Vein endothelial cell (primary cell): Measurements from ENCODE around the gene PPP1R2B. TPM values are rescaled to one million over a fixed set of nuclear protein-coding genes. Genes with fewer than 3 reads are reported as not detected.

Experiments
- small RNA-seq: library from RNA; depleted of rRNA; stranded (forward); fragments of <200 nt; gene quantifications from one replicate; pipeline ENCODE3, GENCODE V24; 2012
- total RNA-seq: library from RNA; depleted of rRNA; stranded (reverse); fragments of >200 nt; gene quantifications from 2 replicates; pipeline ENCODE4 v1.2.3, GENCODE V29; 2012

The PPP1R2B gene
- total RNA-seq: 0.33 TPM in 1 of 2 replicates, not detected in the other

GRCh38 chr5:156850206-156850751 lies at the start of gene PPP1R2B:
Gene PPP1R2B, plus strand, starts transcription at chr5:156850295. Its CDS starts 268 bp downstream, at chr5:156850563.

Small RNA genes lying within 50 kb of the gene (small RNA-seq; reads per million reads assigned to genes)
- not detected for gene RNU6-556P

Other genes with a start within 250 kb of the PPP1R2B start
- not detected in 2 replicates for gene TIMD4, start 112.9 kb downstream of the PPP1R2B start, total RNA-seq
- not detected in 2 replicates for gene HAVCR1, start 208.8 kb downstream of the PPP1R2B start, total RNA-seq